H9 (cell line): ENCODE results near the gene CCDC92B. TPM values are rescaled to one million over a fixed set of nuclear protein-coding genes. Genes with fewer than 3 reads are reported as not detected.

ENCODE experiments used
- DNase-seq: peaks from one replicate; pipeline ENCODE4 v3.0.0-alpha.2; 2017
- H2AFZ ChIP-seq: one replicate; pipeline ENCODE4 v1.6.1; 2013; ENCODE audit warnings: mild to moderate bottlenecking, low read length, control low read depth, moderate library complexity
- H2AK5ac ChIP-seq: 2 replicates; pipeline ENCODE4 v1.6.1; 2013; ENCODE audit warnings: low read length, control low read depth, mixed read lengths; ENCODE audit not compliant: insufficient read length
- H2BK120ac ChIP-seq: one replicate; pipeline ENCODE4 v1.6.1; 2013; ENCODE audit warnings: low read depth, mild to moderate bottlenecking, low read length, control low read depth, inconsistent platforms; ENCODE audit not compliant: poor library complexity, severe bottlenecking
- H2BK12ac ChIP-seq: 2 replicates; pipeline ENCODE4 v1.6.1; 2013; ENCODE audit warnings: low read length, control low read depth, mixed read lengths, low read depth; ENCODE audit not compliant: insufficient read length
- H2BK15ac ChIP-seq: 2 replicates; pipeline ENCODE4 v1.6.1; 2013; ENCODE audit warnings: low read depth, low read length, control low read depth
- H2BK20ac ChIP-seq: one replicate; pipeline ENCODE4 v1.6.1; 2013; ENCODE audit warnings: low read depth, mild to moderate bottlenecking, low read length, control low read depth, inconsistent platforms; ENCODE audit not compliant: poor library complexity, severe bottlenecking
- H2BK5ac ChIP-seq: 2 replicates; pipeline ENCODE4 v1.6.1; 2013; ENCODE audit warnings: low read length, control low read depth, mixed read lengths; ENCODE audit not compliant: insufficient read length
- H3K14ac ChIP-seq: 2 replicates; pipeline ENCODE4 v1.6.1; 2013; ENCODE audit warnings: low read length, control low read depth; ENCODE audit not compliant: insufficient read depth
- H3K18ac ChIP-seq: 2 replicates; pipeline ENCODE4 v1.6.1; 2013; ENCODE audit warnings: low read depth, mild to moderate bottlenecking, mixed read lengths, low read length, control low read depth; ENCODE audit not compliant: insufficient read length
- H3K23ac ChIP-seq: 2 replicates; pipeline ENCODE4 v1.6.1; 2013; ENCODE audit warnings: low read length, control low read depth, mixed read lengths, low read depth; ENCODE audit not compliant: insufficient read length
- H3K23me2 ChIP-seq: 2 replicates; pipeline ENCODE4 v1.6.1; 2013; ENCODE audit warnings: low read depth, mild to moderate bottlenecking, mixed read lengths, low read length, control low read depth; ENCODE audit not compliant: insufficient read length, poor library complexity, severe bottlenecking
- H3K27ac ChIP-seq: 2 replicates; pipeline ENCODE4 v1.5.1; 2013; ENCODE audit warnings: low read length, control low read depth, mixed read lengths, low read depth; ENCODE audit not compliant: insufficient read length
- H3K27me3 ChIP-seq: 2 replicates; pipeline ENCODE4 v1.6.1; 2013; ENCODE audit warnings: low read length, control low read depth, inconsistent platforms; ENCODE audit not compliant: insufficient read depth
- H3K4ac ChIP-seq: 2 replicates; pipeline ENCODE4 v1.6.1; 2013; ENCODE audit warnings: low read depth, mild to moderate bottlenecking, control low read depth, inconsistent platforms, low read length, moderate library complexity
- H3K4me1 ChIP-seq: 2 replicates; pipeline ENCODE4 v1.6.1; 2013; ENCODE audit warnings: low read length, control low read depth, inconsistent platforms; ENCODE audit not compliant: insufficient read depth
- H3K4me2 ChIP-seq: 2 replicates; pipeline ENCODE4 v1.6.1; 2013; ENCODE audit warnings: low read length, control low read depth, mixed read lengths; ENCODE audit not compliant: insufficient read length, insufficient read depth
- H3K56ac ChIP-seq: 2 replicates; pipeline ENCODE4 v1.6.1; 2013; ENCODE audit warnings: low read depth, mild to moderate bottlenecking, mixed read lengths, low read length, control low read depth; ENCODE audit not compliant: insufficient read length
- H3K79me1 ChIP-seq: 2 replicates; pipeline ENCODE4 v1.6.1; 2013; ENCODE audit warnings: low read depth, mild to moderate bottlenecking, moderate library complexity, low read length, control low read depth, inconsistent platforms; ENCODE audit not compliant: insufficient read depth, poor library complexity, severe bottlenecking
- H3K79me2 ChIP-seq: 2 replicates; pipeline ENCODE4 v1.6.1; 2013; ENCODE audit warnings: low read length, control low read depth, inconsistent platforms; ENCODE audit not compliant: insufficient read depth
- H3K9ac ChIP-seq: 2 replicates; pipeline ENCODE4 v1.6.1; 2013; ENCODE audit warnings: low read length, control low read depth, mixed read lengths; ENCODE audit not compliant: insufficient read length; ENCODE audit errors: extremely low read depth
- H3K9me3 ChIP-seq: one replicate; pipeline ENCODE4 v1.6.1; 2013; ENCODE audit warnings: low read depth, low read length, inconsistent platforms; ENCODE audit not compliant: control insufficient read depth
- H3T11ph ChIP-seq: one replicate; pipeline ENCODE4 v1.6.1; 2013; ENCODE audit warnings: mild to moderate bottlenecking, low read length, control low read depth, inconsistent platforms
- H4K20me1 ChIP-seq: one replicate; pipeline ENCODE4 v1.6.1; 2013; ENCODE audit not compliant: control insufficient read depth, insufficient read length, insufficient read depth
- H4K5ac ChIP-seq: 2 replicates; pipeline ENCODE4 v1.6.1; 2013; ENCODE audit warnings: low read depth, mild to moderate bottlenecking, mixed read lengths, low read length, control low read depth; ENCODE audit not compliant: insufficient read length
- H4K8ac ChIP-seq: replicated peaks from 2 replicates; pipeline ENCODE4 v1.6.1; 2013; ENCODE audit warnings: low read length, control low read depth, mixed read lengths, low read depth; ENCODE audit not compliant: insufficient read length
- H4K91ac ChIP-seq: 2 replicates; pipeline ENCODE4 v1.6.1; 2013; ENCODE audit warnings: low read depth, mild to moderate bottlenecking, moderate library complexity, mixed read lengths, low read length, control low read depth; ENCODE audit not compliant: insufficient read length
- H3K27ac Mint-ChIP-seq, 3 experiments: 2 replicates in 2 of 3; 3 replicates in 1 of 3; pipeline ENCODE4 v1.8.0; 2020 to 2021; ENCODE audit warnings: mixed read lengths in 3 of 3, mild to moderate bottlenecking in 1 of 3, moderate library complexity in 1 of 3
- H3K27me3 Mint-ChIP-seq: 2 replicates; pipeline ENCODE4 v1.8.0; 2021; ENCODE audit warnings: low read depth, mild to moderate bottlenecking, moderate library complexity, mixed read lengths
- H3K36me3 Mint-ChIP-seq, 3 experiments: 2 replicates in 2 of 3; 3 replicates in 1 of 3; pipeline ENCODE4 v1.8.0; 2020 to 2021; ENCODE audit warnings: low read depth in 3 of 3, mixed read lengths in 3 of 3; ENCODE audit not compliant: insufficient read depth in 1 of 3
- H3K4me1 Mint-ChIP-seq, 2 experiments: 2 replicates each; pipeline ENCODE4 v1.8.0; 2020; ENCODE audit warnings: mixed read lengths in 2 of 2
- H3K4me3 Mint-ChIP-seq, 2 experiments: 2 replicates in 1 of 2; 3 replicates in 1 of 2; pipeline ENCODE4 v1.8.0; 2020 to 2021; ENCODE audit warnings: mild to moderate bottlenecking in 2 of 2, mixed read lengths in 2 of 2, moderate library complexity in 1 of 2
- H3K9me3 Mint-ChIP-seq, 2 experiments: 2 replicates in 1 of 2; 3 replicates in 1 of 2; pipeline ENCODE4 v1.8.0; 2020; ENCODE audit warnings: mild to moderate bottlenecking in 2 of 2, mixed read lengths in 2 of 2, moderate library complexity in 1 of 2
- CTCF ChIP-seq: fragments of 200-600 bp; sonication (generic); conservative IDR thresholded peaks from 3 replicates; pipeline ENCODE4 v1.8.0; 2021; ENCODE audit warnings: antibody characterized with exemption, mild to moderate bottlenecking
- WGBS: extraction: QIAGEN DNeasy Blood & Tissue Kit; methylation state at CpG from one replicate; pipeline ENCODE4 v1.1.7; 2013; ENCODE audit warnings: missing lambda C conversion rate, low lambda C conversion rate, mixed read lengths; ENCODE audit not compliant: insufficient read length; ENCODE audit errors: extremely low coverage; 5-methylcytosine and 5-hydroxymethylcytosine counted together
- total RNA-seq: library from RNA; stranded (reverse); gene quantifications from 2 replicates; pipeline ENCODE4 v1.2.1, GENCODE V29; 2021

The CCDC92B gene
- total RNA-seq, 1 experiment from 2014 or later: 8.0 TPM

GRCh38 chr17:2737693-2738092 is 11.8 kb downstream of the CCDC92B start:
- Histone ChIP-seq H3K4me1 (no peaks in the 10 kb centered on the region), H2BK5ac (no peak overlapping the region), H2BK15ac (no peak overlapping the region), H3K18ac (no peak overlapping the region), H2AK5ac (no peak overlapping the region), H2BK120ac (no peak overlapping the region), H3K56ac (no peak overlapping the region), H3K27me3 (no peaks in the 10 kb centered on the region), H3K23ac (no peak overlapping the region), H4K20me1 (no peaks in the 10 kb centered on the region), H3K14ac (no peak overlapping the region), H3K79me2 (no peaks in the 10 kb centered on the region), H2AFZ (no peak overlapping the region), H3K4ac (no peak overlapping the region), H3K9me3 (no peaks in the 10 kb centered on the region), H3K4me2 (no peak overlapping the region), H3T11ph (no peak overlapping the region), H2BK20ac (no peak overlapping the region), H4K91ac (no peak overlapping the region), H3K9ac (no peak overlapping the region), H2BK12ac (no peak overlapping the region), H4K5ac (no peak overlapping the region), H3K27ac (no peak overlapping the region), H4K8ac (no peak overlapping the region), H3K79me1 (no peaks in the 10 kb centered on the region), H3K23me2 (peaks cover 4% of the 10 kb centered on the region)
- no peak for TF ChIP-seq CTCF
- Mint-ChIP-seq H3K27me3 (no peaks in the 10 kb centered on the region; the same call in 1 of the 2 replicates), H3K9me3 (no peaks in the 10 kb centered on the region), H3K4me1 (no peaks in the 10 kb centered on the region), H3K4me3 (no peak overlapping the region), H3K27ac (no peak overlapping the region), H3K36me3 (peaks cover 0 to 16% (median 13%) of the 10 kb centered on the region in 3 experiments; a peak in 4 of 7 replicates)
- DNase-seq: no peak
- WGBS: no CpG with 5 or more reads among the region's 15 CpGs
